H4 (cell line): Measurements from ENCODE around the gene OPA3. TPM values are rescaled to one million over a fixed set of nuclear protein-coding genes. Genes with fewer than 3 reads are reported as not detected.
A peak's percentile ranks its signal among the peaks of the same experiment; 100 is the strongest.
"Not testable (repeated sequence)": the region's sequence is repeated elsewhere in the genome, so short reads cannot be mapped to it uniquely, and the experiment has no call there.

Experiments
- DNase-seq: peaks from one replicate; pipeline ENCODE4 v3.0.0-alpha.2; 2015; ENCODE audit warnings: low spot score
- total RNA-seq: library from RNA; depleted of rRNA; stranded (reverse); fragments of >200 nt; shearing (Covaris generic); gene quantifications from 2 replicates; pipeline ENCODE4 v1.2.3, GENCODE V29; 2014

OPA3 gene
- total RNA-seq, 1 experiment from 2014 or later = 4.8 TPM

- no peak for DNase-seq
These were observed 62.3 kb downstream of the OPA3 start for GRCh38 chr19:45522010-45522941.

- DNase-seq = no peak
These were observed 66.2 kb downstream of the OPA3 start for GRCh38 chr19:45518469-45518826.

GRCh38 chr19:45517641-45518468 is 66.7 kb downstream of the OPA3 start:
- no peak for DNase-seq

GRCh38 chr19:45517238-45517637 is 67.4 kb downstream of the OPA3 start:
- DNase-seq = no peak

- DNase-seq = no peak
These were observed 68.7 kb downstream of the OPA3 start for GRCh38 chr19:45515807-45516401.

- no peak for DNase-seq
These were observed 69.4 kb downstream of the OPA3 start for GRCh38 chr19:45515081-45515624.

GRCh38 chr19:45514376-45515051 is 70.1 kb downstream of the OPA3 start:
- DNase-seq = no peak

GRCh38 chr19:45512881-45513483 is 71.6 kb downstream of the OPA3 start:
- DNase-seq = no peak

GRCh38 chr19:45511074-45511473 is 73.5 kb downstream of the OPA3 start:
- no peak for DNase-seq

GRCh38 chr19:45510352-45510751 is 74.2 kb downstream of the OPA3 start:
- not testable (repeated sequence) for DNase-seq

GRCh38 chr19:45509692-45510015 is 74.9 kb downstream of the OPA3 start:
- no peak for DNase-seq

- DNase-seq = peak; percentile 67
These were observed 75.5 kb downstream of the OPA3 start for GRCh38 chr19:45508861-45509691.

GRCh38 chr19:45508417-45508860 is 76.2 kb downstream of the OPA3 start:
- DNase-seq = no peak

- DNase-seq = no peak
These were observed 76.7 kb downstream of the OPA3 start for GRCh38 chr19:45507872-45508416.

- peak; percentile 83 for DNase-seq
These were observed 77.4 kb downstream of the OPA3 start, which contains the start of gene VASP for GRCh38 chr19:45506989-45507871. Gene VASP (plus strand): TSS chr19:45507479. CDS start chr19:45507772, 293 bp downstream.

GRCh38 chr19:45506246-45506988 is 78.2 kb downstream of the OPA3 start:
- DNase-seq = peak; percentile 82

GRCh38 chr19:45505996-45506245 is 78.7 kb downstream of the OPA3 start:
- DNase-seq = no peak
